Activated effector memory CD4-positive, alpha-beta T cell treated with Interleukin-2 at 50 U/mL for 16 hours (primary cell): ENCODE results near the gene CERS4.
"Not testable (repeated sequence)": the region's sequence is repeated elsewhere in the genome, so short reads cannot be mapped to it uniquely, and the experiment has no call there.

ENCODE experiments used
- DNase-seq: peaks from one replicate; pipeline ENCODE4 v3.0.0-alpha.2; 2020

Gene CERS4

GRCh38 chr19:8269724-8270123 is 60.6 kb downstream of the CERS4 start:
- no peak for DNase-seq

GRCh38 chr19:8276508-8276907 is 67.3 kb downstream of the CERS4 start:
- not testable (repeated sequence) for DNase-seq

GRCh38 chr19:8291337-8291736 is 82.2 kb downstream of the CERS4 start:
- DNase-seq, result not testable (repeated sequence)

- no peak for DNase-seq
These were observed 93.2 kb downstream of the CERS4 start for GRCh38 chr19:8302357-8302691.

- no peak for DNase-seq
These were observed 93.6 kb downstream of the CERS4 start for GRCh38 chr19:8302734-8303133.

GRCh38 chr19:8304841-8305621 is 95.9 kb downstream of the CERS4 start:
- DNase-seq, result no peak

GRCh38 chr19:8305798-8306197 is 96.6 kb downstream of the CERS4 start:
- no peak for DNase-seq

- DNase-seq, result no peak
These were observed 97.3 kb downstream of the CERS4 start for GRCh38 chr19:8306235-8307054.

GRCh38 chr19:8307400-8307964 is 98.3 kb downstream of the CERS4 start:
- DNase-seq, result no peak

GRCh38 chr19:8307965-8308866 is 99.0 kb downstream of the CERS4 start, which contains the start of gene CD320:
CD320 (minus strand) TSS chr19:8308358; CDS start chr19:8308290, 68 bp downstream.
- DNase-seq, result peak; percentile 83

- DNase-seq, result no peak
These were observed 99.7 kb downstream of the CERS4 start for GRCh38 chr19:8308891-8309291.

GRCh38 chr19:8310342-8311055 is 101.3 kb downstream of the CERS4 start:
- DNase-seq, result no peak

GRCh38 chr19:8311461-8312260 is 102.5 kb downstream of the CERS4 start:
- no peak for DNase-seq
